BLaER1 (cell line): ENCODE data around the gene GALM.

Experiments used
- H3K27ac ChIP-seq: shearing (Covaris generic); formaldehyde crosslinking; 2 replicates; pipeline ENCODE4 v1.8.1; 2022
- H3K27me3 ChIP-seq: shearing (Covaris generic); formaldehyde crosslinking; 2 replicates; pipeline ENCODE4 v1.8.1; 2022
- H3K36me3 ChIP-seq: shearing (Covaris generic); formaldehyde crosslinking; 2 replicates; pipeline ENCODE4 v1.8.1; 2022
- H3K4me1 ChIP-seq: shearing (Covaris generic); formaldehyde crosslinking; 2 replicates; pipeline ENCODE4 v1.8.1; 2022
- H3K4me2 ChIP-seq: shearing (Covaris generic); formaldehyde crosslinking; 2 replicates; pipeline ENCODE4 v1.8.1; 2022
- H3K4me3 ChIP-seq: shearing (Covaris generic); formaldehyde crosslinking; 2 replicates; pipeline ENCODE4 v1.8.1; 2022
- H3K9ac ChIP-seq: shearing (Covaris generic); formaldehyde crosslinking; 2 replicates; pipeline ENCODE4 v1.8.1; 2022
- H3K9me3 ChIP-seq: shearing (Covaris generic); formaldehyde crosslinking; 2 replicates; pipeline ENCODE4 v1.8.1; 2022
- H4K20me1 ChIP-seq: shearing (Covaris generic); formaldehyde crosslinking; 2 replicates; pipeline ENCODE4 v1.8.1; 2022
- Cebpa-rat ChIP-seq: shearing (Covaris generic); IDR thresholded peaks from 2 replicates; pipeline ENCODE4 v1.8.1; 2022

The GALM gene

DNA sequence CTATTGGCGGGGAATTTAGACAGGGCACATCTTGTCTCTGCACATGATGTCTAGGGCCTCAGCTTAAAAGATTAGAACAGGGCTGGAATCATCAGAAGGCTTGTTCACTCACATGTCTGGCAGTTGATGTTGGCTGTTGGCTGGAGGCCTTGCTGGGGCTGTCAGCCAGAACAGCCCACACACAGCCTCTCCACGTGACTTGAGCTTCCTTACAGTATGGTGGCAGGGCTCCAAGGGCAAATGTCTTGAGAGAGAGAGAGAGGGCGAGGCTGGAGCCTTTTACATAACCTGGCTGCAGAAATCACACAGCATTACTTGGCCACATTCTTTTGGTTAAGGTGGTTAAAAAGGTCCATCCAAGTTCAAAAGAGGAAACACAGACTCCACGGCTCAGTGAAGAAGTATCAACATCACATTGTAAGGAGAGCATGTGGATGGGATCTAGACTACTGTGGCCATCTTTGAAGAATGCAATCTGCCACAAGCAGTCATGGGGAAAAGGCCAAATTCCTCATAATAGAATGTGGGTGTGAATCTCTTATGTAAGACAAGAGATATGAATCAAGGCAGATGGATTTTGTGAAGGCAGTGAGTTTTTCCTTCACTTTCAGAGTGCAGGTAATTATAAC lies 54.8 kb downstream of the GALM start:
- H3K9me3 ChIP-seq: peaks cover 19% of the 10 kb centered on the region
- no peak for TF ChIP-seq Cebpa-rat
- peaks cover 40% of the 10 kb centered on the region for H3K4me1 ChIP-seq
- no peak overlapping the region for H3K4me3 ChIP-seq
- H3K9ac ChIP-seq: no peak overlapping the region
- no peak overlapping the region for H3K27ac ChIP-seq
- peaks cover 20% of the 10 kb centered on the region; the same call in 1 of the 2 replicates for H4K20me1 ChIP-seq
- H3K4me2 ChIP-seq: peak overlapping the region; percentile 41
- H3K27me3 ChIP-seq: no peaks in the 10 kb centered on the region
- peaks cover 35% of the 10 kb centered on the region for H3K36me3 ChIP-seq

DNA sequence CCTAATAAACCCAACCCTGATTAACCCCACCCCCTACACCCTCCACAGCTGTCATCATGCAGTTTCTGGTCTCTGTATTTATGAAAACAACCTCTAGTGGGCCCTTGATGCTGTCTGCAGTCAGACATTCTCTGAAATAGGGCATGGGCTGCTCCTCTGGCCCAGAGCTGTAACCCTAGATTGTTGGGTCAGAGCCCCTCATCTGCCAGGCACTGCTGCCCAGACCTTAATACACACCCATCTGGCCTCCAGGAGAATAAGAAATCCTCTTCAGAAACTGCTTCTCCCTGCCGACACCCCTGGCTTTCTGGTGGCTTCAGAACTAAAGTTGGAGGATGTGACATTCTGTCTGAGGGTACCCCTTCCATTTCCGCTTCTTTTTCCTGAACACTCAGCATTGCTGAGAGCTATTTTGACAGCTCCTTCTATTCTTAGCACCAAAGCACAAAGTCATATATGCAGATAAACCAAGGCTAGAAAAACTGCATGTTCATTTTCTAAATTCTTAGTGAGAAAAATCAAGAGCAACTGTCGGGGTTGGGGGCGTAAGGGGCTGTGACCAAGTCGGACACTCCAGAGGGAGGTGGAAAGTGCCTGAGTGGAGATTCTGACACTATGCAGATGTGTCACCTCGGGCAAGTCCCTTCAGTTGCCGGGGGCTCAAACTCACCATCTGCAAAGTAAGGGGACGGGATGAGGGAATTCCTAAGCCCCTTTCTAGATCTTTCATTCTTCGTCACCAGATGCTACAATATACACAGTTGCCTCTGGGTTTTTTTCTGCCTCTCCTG lies 56.6 kb downstream of the GALM start:
- TF ChIP-seq Cebpa-rat: no peak
- H4K20me1 ChIP-seq: peaks cover 20% of the 10 kb centered on the region; the same call in 1 of the 2 replicates
- peaks cover 19% of the 10 kb centered on the region for H3K9me3 ChIP-seq
- peak overlapping the region; percentile 42; the same call in 1 of the 2 replicates for H3K9ac ChIP-seq
- H3K4me3 ChIP-seq: no peak overlapping the region
- H3K27ac ChIP-seq: peak overlapping the region; percentile 7; the same call in 1 of the 2 replicates
- peaks cover 40% of the 10 kb centered on the region for H3K4me1 ChIP-seq
- H3K4me2 ChIP-seq: peak overlapping the region; percentile 79
- H3K27me3 ChIP-seq: no peaks in the 10 kb centered on the region
- peaks cover 26% of the 10 kb centered on the region for H3K36me3 ChIP-seq

DNA sequence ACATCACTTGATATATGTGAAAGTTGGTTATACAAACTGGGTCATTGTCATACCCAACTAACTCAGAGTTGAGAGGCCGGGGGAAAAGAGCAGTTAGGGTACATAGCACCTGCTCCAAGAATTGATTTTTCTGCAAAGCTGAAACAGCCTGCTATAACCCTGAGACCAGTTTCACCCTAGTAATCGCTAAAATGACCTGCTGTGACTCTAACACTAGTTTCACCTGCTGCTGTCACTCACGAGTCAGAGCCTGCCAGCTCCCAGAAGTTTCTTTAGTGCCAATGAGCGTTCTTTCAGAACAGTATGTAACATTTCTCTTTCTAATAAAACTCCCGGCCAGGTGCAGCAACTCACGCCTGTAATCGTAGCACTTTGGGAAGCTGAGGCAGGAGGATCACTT lies 57.3 kb downstream of the GALM start:
- peak overlapping the region; percentile 79 for H3K4me2 ChIP-seq

GRCh38 chr2:38727661-38728060 lies 61.7 kb downstream of the GALM start:
- no peak overlapping the region for H3K4me3 ChIP-seq
- no peak overlapping the region for H3K4me2 ChIP-seq
- H3K27me3 ChIP-seq: no peaks in the 10 kb centered on the region
- H3K27ac ChIP-seq: no peak overlapping the region
- H3K9ac ChIP-seq: no peak overlapping the region
- peaks cover 10% of the 10 kb centered on the region for H3K4me1 ChIP-seq
- no peaks in the 10 kb centered on the region for H3K9me3 ChIP-seq
- H4K20me1 ChIP-seq: peaks cover 15% of the 10 kb centered on the region; the same call in 1 of the 2 replicates
- TF ChIP-seq Cebpa-rat: no peak
- H3K36me3 ChIP-seq: peaks cover 38% of the 10 kb centered on the region

More for the DNA sequence above, 57.3 kb downstream of the GALM start:
- H4K20me1 ChIP-seq: peaks cover 20% of the 10 kb centered on the region; the same call in 1 of the 2 replicates
- no peaks in the 10 kb centered on the region for H3K27me3 ChIP-seq
- TF ChIP-seq Cebpa-rat: no peak
- H3K4me1 ChIP-seq: peaks cover 40% of the 10 kb centered on the region
- peaks cover 19% of the 10 kb centered on the region; the same call in 1 of the 2 replicates for H3K36me3 ChIP-seq
- peak overlapping the region; percentile 42; the same call in 1 of the 2 replicates for H3K9ac ChIP-seq
- no peak overlapping the region for H3K4me3 ChIP-seq
- peaks cover 19% of the 10 kb centered on the region for H3K9me3 ChIP-seq
- H3K27ac ChIP-seq: no peak overlapping the region

GRCh38 chr2:38728694-38729093 lies 62.8 kb downstream of the GALM start:
- no peak overlapping the region for H3K9ac ChIP-seq
- H3K9me3 ChIP-seq: no peaks in the 10 kb centered on the region
- H3K27me3 ChIP-seq: no peaks in the 10 kb centered on the region
- H3K4me1 ChIP-seq: no peaks in the 10 kb centered on the region
- 0 out of 2 replicates have a peak, but pooled peaks cover 6% of the 10 kb centered on the region for H4K20me1 ChIP-seq
- no peak overlapping the region for H3K27ac ChIP-seq
- no peak overlapping the region for H3K4me3 ChIP-seq
- TF ChIP-seq Cebpa-rat: no peak
- H3K4me2 ChIP-seq: no peak overlapping the region
- H3K36me3 ChIP-seq: peaks cover 48% of the 10 kb centered on the region

GRCh38 chr2:38731090-38731489 lies 65.2 kb downstream of the GALM start:
- no peak overlapping the region for H3K4me2 ChIP-seq
- no peak overlapping the region for H3K9ac ChIP-seq
- H3K4me3 ChIP-seq: no peak overlapping the region
- H3K9me3 ChIP-seq: no peaks in the 10 kb centered on the region
- H4K20me1 ChIP-seq: 0 out of 2 replicates have a peak, but pooled peaks cover 11% of the 10 kb centered on the region
- no peak for TF ChIP-seq Cebpa-rat
- H3K4me1 ChIP-seq: no peaks in the 10 kb centered on the region
- H3K27ac ChIP-seq: no peak overlapping the region
- H3K36me3 ChIP-seq: peaks cover 71% of the 10 kb centered on the region
- no peaks in the 10 kb centered on the region for H3K27me3 ChIP-seq

- peaks cover 76% of the 10 kb centered on the region for H3K36me3 ChIP-seq
- TF ChIP-seq Cebpa-rat: no peak
Measured at GRCh38 chr2:38731684-38732221, 65.8 kb downstream of the GALM start.

DNA sequence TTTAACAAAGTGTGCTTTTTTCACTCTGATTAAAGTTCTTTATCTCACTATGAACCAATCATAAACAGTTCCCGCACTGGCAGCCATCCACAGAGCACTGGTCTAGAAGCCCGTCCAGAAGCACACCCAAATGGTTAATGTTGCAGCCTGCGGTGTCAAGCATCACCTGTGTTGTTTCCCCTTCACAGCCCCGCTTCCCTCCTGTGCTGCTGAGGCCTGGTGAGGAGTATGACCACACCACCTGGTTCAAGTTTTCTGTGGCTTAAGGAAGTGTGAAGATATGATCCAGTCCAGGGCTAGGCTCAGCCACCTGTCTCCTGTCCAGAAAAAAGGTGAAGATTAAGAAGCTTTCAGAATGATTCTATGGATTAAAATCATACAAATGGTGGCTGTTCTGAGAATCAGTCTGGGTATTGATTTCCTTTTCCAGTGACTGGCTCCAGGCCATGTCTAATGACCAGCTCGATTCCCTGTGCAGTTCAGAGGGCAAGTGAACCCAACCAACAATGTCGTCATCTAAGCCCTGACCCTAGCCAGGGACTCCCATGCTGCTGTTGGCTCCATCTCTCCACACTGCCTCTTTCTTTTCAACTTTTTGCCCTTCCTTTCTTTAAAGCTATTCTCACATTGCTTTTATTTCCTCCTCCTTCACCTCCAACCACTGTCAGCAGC lies 67.5 kb downstream of the GALM start:
- no peak overlapping the region for H3K27ac ChIP-seq
- H3K4me1 ChIP-seq: no peaks in the 10 kb centered on the region
- H4K20me1 ChIP-seq: peaks cover 29% of the 10 kb centered on the region
- H3K27me3 ChIP-seq: no peaks in the 10 kb centered on the region
- no peak overlapping the region for H3K4me3 ChIP-seq
- no peak overlapping the region for H3K4me2 ChIP-seq
- peaks cover 93% of the 10 kb centered on the region for H3K36me3 ChIP-seq
- H3K9ac ChIP-seq: no peak overlapping the region; the same call in 1 of the 2 replicates
- no peaks in the 10 kb centered on the region for H3K9me3 ChIP-seq
- no peak for TF ChIP-seq Cebpa-rat

More at GRCh38 chr2:38731684-38732221, 65.8 kb downstream of the GALM start:
- Histone ChIP-seq H3K4me1 (no peaks in the 10 kb centered on the region), H3K4me2 (no peak overlapping the region), H3K9me3 (no peaks in the 10 kb centered on the region), H3K4me3 (no peak overlapping the region), H3K9ac (no peak overlapping the region), H3K27ac (no peak overlapping the region), H4K20me1 (peaks cover 16% of the 10 kb centered on the region; the same call in 1 of the 2 replicates), H3K27me3 (no peaks in the 10 kb centered on the region)

GRCh38 chr2:38734299-38735058 lies 68.6 kb downstream of the GALM start:
- peaks cover 39% of the 10 kb centered on the region for H4K20me1 ChIP-seq
- no peak for TF ChIP-seq Cebpa-rat
- H3K27me3 ChIP-seq: no peaks in the 10 kb centered on the region
- H3K4me3 ChIP-seq: no peak overlapping the region
- no peak overlapping the region for H3K9ac ChIP-seq
- H3K36me3 ChIP-seq: peaks cover 98% of the 10 kb centered on the region
- no peaks in the 10 kb centered on the region for H3K9me3 ChIP-seq
- no peaks in the 10 kb centered on the region for H3K4me1 ChIP-seq
- H3K27ac ChIP-seq: no peak overlapping the region
- H3K4me2 ChIP-seq: no peak overlapping the region
